D721Med (cell line): Measurements from ENCODE around the gene PAQR5.

Source experiments
- DNase-seq: peaks from one replicate; pipeline ENCODE4 v3.0.0; 2011; ENCODE audit warnings: low spot score; ENCODE audit not compliant: insufficient read length
- FAIRE-seq: peaks from 2 replicates; lab custom pipeline; 2011; peaks lifted over from hg19 to GRCh38; lab: Jason Lieb, UNC
- TF ChIP-seq, protein P1 (sequence below): IDR thresholded peaks from 2 replicates; pipeline ENCODE4 v1.5.1; 2012; ENCODE audit warnings: mild to moderate bottlenecking, control low read depth; ENCODE audit not compliant: insufficient read depth; ENCODE audit errors: missing control alignments

The PAQR5 gene

GRCh38 chr15:69341356-69341755 is 42.6 kb downstream of the PAQR5 start:
- TF ChIP-seq, protein P1, sequence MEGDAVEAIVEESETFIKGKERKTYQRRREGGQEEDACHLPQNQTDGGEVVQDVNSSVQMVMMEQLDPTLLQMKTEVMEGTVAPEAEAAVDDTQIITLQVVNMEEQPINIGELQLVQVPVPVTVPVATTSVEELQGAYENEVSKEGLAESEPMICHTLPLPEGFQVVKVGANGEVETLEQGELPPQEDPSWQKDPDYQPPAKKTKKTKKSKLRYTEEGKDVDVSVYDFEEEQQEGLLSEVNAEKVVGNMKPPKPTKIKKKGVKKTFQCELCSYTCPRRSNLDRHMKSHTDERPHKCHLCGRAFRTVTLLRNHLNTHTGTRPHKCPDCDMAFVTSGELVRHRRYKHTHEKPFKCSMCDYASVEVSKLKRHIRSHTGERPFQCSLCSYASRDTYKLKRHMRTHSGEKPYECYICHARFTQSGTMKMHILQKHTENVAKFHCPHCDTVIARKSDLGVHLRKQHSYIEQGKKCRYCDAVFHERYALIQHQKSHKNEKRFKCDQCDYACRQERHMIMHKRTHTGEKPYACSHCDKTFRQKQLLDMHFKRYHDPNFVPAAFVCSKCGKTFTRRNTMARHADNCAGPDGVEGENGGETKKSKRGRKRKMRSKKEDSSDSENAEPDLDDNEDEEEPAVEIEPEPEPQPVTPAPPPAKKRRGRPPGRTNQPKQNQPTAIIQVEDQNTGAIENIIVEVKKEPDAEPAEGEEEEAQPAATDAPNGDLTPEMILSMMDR = no peak
- no peak for DNase-seq

DNA sequence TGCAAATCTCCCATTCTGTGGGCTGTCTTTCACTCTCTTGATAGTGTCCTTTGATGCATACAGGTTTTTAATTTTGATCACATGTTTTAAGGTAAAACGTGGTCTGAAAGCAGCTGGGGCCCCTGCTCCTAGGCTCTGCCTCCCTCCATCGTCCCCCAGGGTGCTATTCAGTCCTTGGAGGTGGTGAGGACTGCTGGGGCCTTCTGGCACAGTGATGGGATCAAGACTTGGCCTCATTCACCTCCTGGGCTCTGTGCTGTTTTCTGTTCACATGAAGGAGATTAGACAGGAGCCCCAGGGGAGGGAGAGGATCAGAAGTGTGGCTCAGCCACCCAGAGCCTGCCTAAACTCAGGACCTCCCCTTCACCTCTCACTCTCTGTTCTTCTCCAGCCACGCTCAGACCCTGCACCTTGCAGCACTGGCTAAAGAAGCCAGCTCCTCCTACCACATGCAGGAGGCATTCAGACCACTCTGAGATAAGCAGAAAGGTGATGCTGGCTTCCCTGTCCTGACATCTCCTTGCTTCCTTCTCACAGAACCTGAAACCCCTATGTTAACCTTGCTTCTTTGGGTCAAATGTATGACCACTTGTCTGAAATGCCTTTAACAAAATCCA is 43.9 kb downstream of the PAQR5 start:
- FAIRE-seq = no peak
- TF ChIP-seq, protein P1 = no peak
- no peak for DNase-seq

More at GRCh38 chr15:69341356-69341755, 42.6 kb downstream of the PAQR5 start:
- FAIRE-seq = no peak

DNA sequence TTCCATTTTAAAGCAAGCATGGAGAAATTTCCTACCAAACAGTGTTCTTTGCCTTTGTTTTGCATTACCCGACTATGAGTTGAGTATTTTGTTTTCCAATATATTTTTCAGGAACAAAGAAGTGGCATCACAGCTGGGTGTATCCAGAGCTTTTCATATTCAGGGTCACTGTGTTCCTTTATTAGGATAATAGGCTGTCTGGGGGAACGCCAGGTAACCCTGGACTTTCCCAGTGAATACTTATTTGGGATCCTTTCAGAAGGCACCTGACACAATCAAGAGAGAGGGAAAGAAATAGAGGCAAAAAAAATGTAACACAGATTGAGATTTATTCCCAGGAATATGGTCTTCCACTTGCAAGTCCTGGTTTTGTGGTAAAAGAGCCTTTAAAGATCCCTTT is 44.4 kb downstream of the PAQR5 start:
- no peak for DNase-seq
- TF ChIP-seq, protein P1 = no peak
- FAIRE-seq = no peak

DNA sequence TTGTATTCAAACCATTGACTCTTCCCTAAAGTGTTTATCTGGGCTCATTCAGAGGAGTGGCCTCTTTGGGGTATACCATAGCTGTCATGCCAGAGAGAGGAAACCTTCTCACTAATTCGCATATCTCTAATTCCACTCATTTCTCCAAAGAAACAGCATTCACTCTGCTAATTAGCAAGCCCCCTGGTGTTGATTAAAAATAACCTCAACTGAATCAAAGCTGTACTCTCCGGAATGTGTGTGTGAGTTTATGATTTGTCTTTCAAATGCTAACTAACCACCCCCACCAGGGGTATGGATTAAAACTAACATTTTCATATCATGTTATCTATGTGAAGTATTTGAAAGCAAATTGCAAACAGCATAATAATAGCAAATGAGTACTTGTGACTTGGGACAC is 45.5 kb downstream of the PAQR5 start:
- FAIRE-seq (no peak), DNase-seq (no peak)
- TF ChIP-seq, protein P1 = no peak

- TF ChIP-seq, protein P1 = no peak
- DNase-seq = no peak
- no peak for FAIRE-seq
Observed at GRCh38 chr15:69346112-69346511, 47.4 kb downstream of the PAQR5 start.

DNA sequence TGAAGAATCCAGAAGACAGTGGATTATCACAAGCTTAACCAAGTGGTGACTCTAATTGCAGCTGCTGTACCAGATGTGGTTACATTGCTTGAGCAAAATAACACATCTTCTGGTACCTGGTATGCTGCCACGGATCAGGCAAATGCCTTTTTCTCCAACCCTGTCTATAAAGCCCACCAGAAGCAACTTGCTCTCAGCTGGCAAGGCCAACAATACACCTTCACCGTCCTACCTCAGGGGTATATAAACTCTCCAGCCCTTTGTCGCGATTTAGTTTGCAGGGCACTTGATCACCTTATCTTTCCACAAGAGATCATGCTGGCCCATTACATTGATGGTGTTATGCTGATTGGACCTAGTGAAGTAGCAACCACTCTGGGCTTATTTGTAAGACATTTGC is 52.6 kb downstream of the PAQR5 start:
- TF ChIP-seq, protein P1 = no peak
- DNase-seq (no peak), FAIRE-seq (no peak)

DNA sequence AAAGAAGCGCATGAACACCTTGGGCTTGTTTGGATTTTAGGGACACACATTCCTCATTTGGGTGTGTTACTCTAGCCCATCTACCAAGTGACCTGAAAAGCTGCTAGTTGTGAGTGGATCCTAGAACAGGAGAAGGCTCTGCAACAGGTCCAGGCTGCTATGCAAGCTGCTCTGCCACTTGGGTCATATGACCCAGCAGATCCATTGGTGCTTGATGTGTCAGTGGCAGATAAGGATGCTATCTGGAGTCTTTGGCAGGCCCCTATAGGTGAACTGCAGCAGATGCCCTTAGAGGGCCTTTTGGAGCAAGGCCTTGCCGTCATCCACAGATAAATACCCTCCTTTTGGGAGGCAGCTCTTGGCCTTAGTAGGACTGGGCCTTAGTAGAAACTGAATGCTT is 53.2 kb downstream of the PAQR5 start:
- FAIRE-seq = no peak
- DNase-seq = no peak
- TF ChIP-seq, protein P1 = no peak
